Transverse colon (tissue), 4 donors: ENCODE results near the gene KARS1. TPM values are rescaled to one million over a fixed set of nuclear protein-coding genes. Genes with fewer than 3 reads are reported as not detected.

ENCODE experiments used
- DNase-seq: peaks from one replicate; pipeline ENCODE4 v3.0.0-alpha.2; 2019
- H3K27ac ChIP-seq, 4 donors: fragments of 200-600 bp; sonication (generic); 2 replicates each; pipeline ENCODE4 v1.5.1; 2016 to 2018; ENCODE audit warnings: inconsistent platforms in 4 of 4
- H3K27me3 ChIP-seq: fragments of 200-600 bp; sonication (generic); 2 replicates; pipeline ENCODE4 v1.5.1; 2017; ENCODE audit warnings: inconsistent platforms
- H3K36me3 ChIP-seq, 4 donors: fragments of 200-600 bp; sonication (generic); 2 replicates each; pipeline ENCODE4 v1.5.1; 2017 to 2019; ENCODE audit warnings: inconsistent platforms in 4 of 4
- H3K4me1 ChIP-seq, 4 donors: fragments of 200-600 bp; sonication (generic); 2 replicates each; pipeline ENCODE4 v1.5.1; 2017 to 2020; ENCODE audit warnings: inconsistent platforms in 4 of 4
- H3K4me3 ChIP-seq, 4 donors: fragments of 200-600 bp; sonication (generic); 1 replicate in 1 of 4; 2 replicates in 3 of 4; pipeline versions ENCODE4 v1.5.1 to v1.6.1; 2017 to 2019; ENCODE audit warnings: inconsistent platforms in 4 of 4
- H3K9me3 ChIP-seq, 2 donors: fragments of 200-600 bp; sonication (generic); 2 replicates each; pipeline ENCODE4 v1.5.1; 2017 to 2019; ENCODE audit warnings: inconsistent platforms in 2 of 2
- EP300 ChIP-seq: sonication (generic); formaldehyde crosslinking; IDR thresholded peaks from one replicate; pipeline ENCODE4 v1.6.1; 2017; ENCODE audit warnings: antibody characterized with exemption, low read depth
- POLR2A ChIP-seq: fragments of 450-650 bp; IDR thresholded peaks from one replicate; pipeline ENCODE4 v1.6.1; 2016; ENCODE audit warnings: antibody characterized with exemption, mild to moderate bottlenecking, moderate library complexity
- POLR2AphosphoS5 ChIP-seq, 3 donors: sonication (generic); formaldehyde crosslinking; IDR thresholded peaks; one replicate each; pipeline ENCODE4 v1.6.1; 2016; ENCODE audit warnings: antibody characterized with exemption in 3 of 3
- WGBS, 2 donors: methylation state at CpG; one replicate each; pipeline ENCODE4 v1.1.5; 2018; ENCODE audit warnings: low coverage in 1 of 2; 5-methylcytosine and 5-hydroxymethylcytosine counted together
- in situ Hi-C, 4 donors: fragments of 200-750 bp; cut with MboI; loops; one replicate each; pipeline versions ENCODE4 v1.15.0 to v1.15.1; 2017; ENCODE audit warnings: low sequenced_read_pairs in 3 of 4, low pct_ligation_motif_present in 1 of 4, low pct_unique_long_range_greater_than_20kb in 1 of 4
- intact Hi-C: fragments of 100-400 bp; cut with DNase I; formaldehyde crosslinking; loops from one replicate; pipeline ENCODE4 v1.15.1; 2023; ENCODE audit warnings: low total_unique reads
- total RNA-seq, 4 donors: library from RNA; depleted of rRNA; stranded (reverse); fragments of >200 nt; gene quantifications; one replicate each; pipeline ENCODE4 v1.1.0, GENCODE V29; 2016
- TF ChIP-seq, protein P1 (sequence below), 5 experiments: fragments of 200-600 bp in 3 of 5; fragments of 450-650 bp in 2 of 5; sonication (generic) in 3 of 5; IDR thresholded peaks; 1 replicate in 2 of 5; 2 replicates in 3 of 5; pipeline ENCODE4 v1.5.1; 2016 to 2017; ENCODE audit warnings: antibody characterized with exemption in 5 of 5, inconsistent platforms in 3 of 5, mild to moderate bottlenecking in 2 of 5, moderate library complexity in 1 of 5

Gene KARS1
- total RNA-seq, 4 donors from 2014 or later, result 15.3 to 86.5 (median 76.4) TPM

DNA sequence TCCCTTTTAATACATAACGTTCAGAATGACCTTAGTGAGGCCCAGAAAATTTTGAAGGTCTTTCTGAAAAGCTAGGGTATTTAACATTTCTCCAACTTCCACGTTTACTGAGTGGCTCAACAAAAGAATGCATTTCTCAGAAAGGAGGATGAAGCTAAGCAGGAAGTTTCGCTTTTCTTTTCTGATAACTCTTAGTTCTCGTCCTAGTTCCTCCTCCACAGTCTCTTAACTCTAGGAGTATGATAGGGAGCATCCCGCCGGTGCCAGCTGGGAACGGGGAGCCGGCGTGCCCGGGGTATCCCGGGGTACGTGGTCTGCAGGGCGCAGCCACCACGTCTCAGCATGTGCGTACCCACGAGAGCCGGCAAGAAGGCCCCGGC is 363 bp downstream of the KARS1 start:
- in situ Hi-C loops (loop anchor here in 2 of 4 donors (5.0 to 25.0 kb wide), 3 partner anchors 115 to 1540 kb away; partner anchors contain the start of genes TMEM170A (in 2 of the 2), MON1B (in 1 of the 2) and SYCE1L (in 1 of the 2)), intact Hi-C loops (loop anchor here (5.0 kb wide), 1 partner anchor 215 kb away; the partner anchor contains the start of gene CFDP1)
- no peak for TF ChIP-seq POLR2AphosphoS5 (IDR thresholded peaks at IDR 0.05)
- TF ChIP-seq, protein P1, sequence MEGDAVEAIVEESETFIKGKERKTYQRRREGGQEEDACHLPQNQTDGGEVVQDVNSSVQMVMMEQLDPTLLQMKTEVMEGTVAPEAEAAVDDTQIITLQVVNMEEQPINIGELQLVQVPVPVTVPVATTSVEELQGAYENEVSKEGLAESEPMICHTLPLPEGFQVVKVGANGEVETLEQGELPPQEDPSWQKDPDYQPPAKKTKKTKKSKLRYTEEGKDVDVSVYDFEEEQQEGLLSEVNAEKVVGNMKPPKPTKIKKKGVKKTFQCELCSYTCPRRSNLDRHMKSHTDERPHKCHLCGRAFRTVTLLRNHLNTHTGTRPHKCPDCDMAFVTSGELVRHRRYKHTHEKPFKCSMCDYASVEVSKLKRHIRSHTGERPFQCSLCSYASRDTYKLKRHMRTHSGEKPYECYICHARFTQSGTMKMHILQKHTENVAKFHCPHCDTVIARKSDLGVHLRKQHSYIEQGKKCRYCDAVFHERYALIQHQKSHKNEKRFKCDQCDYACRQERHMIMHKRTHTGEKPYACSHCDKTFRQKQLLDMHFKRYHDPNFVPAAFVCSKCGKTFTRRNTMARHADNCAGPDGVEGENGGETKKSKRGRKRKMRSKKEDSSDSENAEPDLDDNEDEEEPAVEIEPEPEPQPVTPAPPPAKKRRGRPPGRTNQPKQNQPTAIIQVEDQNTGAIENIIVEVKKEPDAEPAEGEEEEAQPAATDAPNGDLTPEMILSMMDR (IDR thresholded peaks at IDR 0.05), result no peak
- no peak for TF ChIP-seq EP300
- no peak for TF ChIP-seq POLR2A
- H3K27ac ChIP-seq, result peak overlapping the region; percentile 97 to 99 (median 98)
- WGBS, 2 donors, result 0% methylated on average over 3 to 16 of the region's 18 CpGs
- H3K4me3 ChIP-seq, result peak overlapping the region; percentile 77 to 100 (median 97)
- DNase-seq, result no peak
- H3K36me3 ChIP-seq, result no peaks in the 10 kb centered on the region
- H3K4me1 ChIP-seq, result peaks cover 23 to 52% (median 38%) of the 10 kb centered on the region in 4 donors
- no peaks in the 10 kb centered on the region for H3K9me3 ChIP-seq
- no peaks in the 10 kb centered on the region for H3K27me3 ChIP-seq

DNA sequence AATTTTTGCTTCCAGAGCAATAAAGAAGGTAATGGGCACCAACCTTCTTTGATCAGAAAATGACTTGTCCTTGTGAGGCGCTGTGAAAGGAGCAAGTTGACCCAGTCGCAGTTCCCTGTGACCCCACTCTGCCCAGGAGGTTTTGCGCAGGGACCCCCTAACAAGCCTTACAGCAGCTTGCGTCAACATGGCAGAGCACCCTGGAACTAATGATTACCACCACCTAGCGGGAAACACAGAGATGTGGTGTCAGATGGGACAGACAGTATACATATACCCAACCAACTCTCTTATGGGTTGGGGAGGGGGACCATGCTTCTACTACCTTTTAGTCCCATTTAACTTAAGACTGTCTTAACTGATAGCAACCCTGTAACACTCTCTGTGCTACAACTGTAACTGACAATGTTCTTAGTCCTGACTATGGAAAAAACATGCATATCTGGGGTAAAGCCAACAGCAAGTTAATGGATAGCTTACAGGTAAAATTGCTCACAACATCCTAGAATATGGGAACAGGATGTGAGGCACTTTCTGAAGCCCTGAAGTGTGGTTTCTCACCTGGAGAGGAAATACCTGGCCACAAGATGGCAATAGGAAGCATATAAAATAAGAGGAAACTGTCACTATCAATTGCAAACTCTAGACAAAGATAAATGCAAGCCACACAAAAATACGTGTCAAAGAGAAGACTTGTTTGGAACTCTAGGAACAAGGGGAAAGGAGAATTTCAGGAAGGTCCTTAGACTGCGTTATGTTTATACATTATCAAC is 3.0 kb downstream of the KARS1 start:
- H3K27ac ChIP-seq, result no peak overlapping the region
- WGBS, 2 donors, result 67 to 82% methylated on average over 3 to 7 of the region's 7 CpGs
- H3K9me3 ChIP-seq, result no peaks in the 10 kb centered on the region
- no peak overlapping the region for H3K4me3 ChIP-seq
- intact Hi-C loops, result loop anchor here (5.0 kb wide), 1 partner anchor 212 kb away; the partner anchor contains the start of gene CFDP1
- peaks cover 0 to 23% (median 11%) of the 10 kb centered on the region in 4 donors for H3K36me3 ChIP-seq
- H3K27me3 ChIP-seq, result no peaks in the 10 kb centered on the region
- no peak for DNase-seq
- TF ChIP-seq POLR2AphosphoS5 (IDR thresholded peaks at IDR 0.05) (no peak), POLR2A (no peak), EP300 (no peak)
- TF ChIP-seq, protein P1 (IDR thresholded peaks at IDR 0.05), result peak in 2 of 5 experiments; percentile 9 to 13
- in situ Hi-C loops, result loop anchor here in 2 of 4 donors (5.0 to 25.0 kb wide), 3 partner anchors 118 to 1543 kb away; partner anchors contain the start of genes TMEM170A (in 2 of the 2), MON1B (in 1 of the 2) and SYCE1L (in 1 of the 2)
- peaks cover 13 to 27% (median 17%) of the 10 kb centered on the region in 4 donors for H3K4me1 ChIP-seq

DNA sequence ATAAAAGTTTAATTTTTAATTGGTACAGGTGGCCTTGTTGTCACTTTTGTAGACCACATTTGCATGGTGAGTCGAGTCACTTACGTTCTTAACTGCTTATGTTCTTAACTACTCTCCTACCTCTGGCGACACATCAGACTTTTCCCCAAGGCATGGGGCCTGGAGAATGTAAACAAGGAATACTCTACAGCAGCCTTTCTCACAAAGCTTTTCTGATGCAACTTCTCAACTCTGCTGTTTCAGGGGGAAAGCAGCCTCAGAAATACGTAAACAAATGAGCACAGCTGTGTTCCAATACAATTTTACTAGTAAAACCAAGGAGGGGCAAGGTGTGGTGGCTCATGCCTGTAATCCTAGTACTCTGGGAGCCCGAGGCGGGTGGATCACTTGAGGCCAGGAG is 6.9 kb downstream of the KARS1 start:
- H3K9me3 ChIP-seq, result no peaks in the 10 kb centered on the region
- H3K27me3 ChIP-seq, result no peaks in the 10 kb centered on the region
- intact Hi-C loops, result no loop called here
- no peak for DNase-seq
- WGBS, 2 donors, result 71 to 77% methylated on average over 6 of the region's 6 CpGs
- no peak overlapping the region for H3K4me3 ChIP-seq
- in situ Hi-C loops, result loop anchor here in 2 of 4 donors (25.0 kb wide), 2 partner anchors 178 to 1547 kb away; partner anchors contain the start of genes TMEM170A (in 2 of the 2), MON1B (in 1 of the 2) and SYCE1L (in 1 of the 2)
- peaks cover 0 to 56% (median 29%) of the 10 kb centered on the region in 4 donors for H3K36me3 ChIP-seq
- TF ChIP-seq, protein P1 (IDR thresholded peaks at IDR 0.05), result no peak
- TF ChIP-seq POLR2A (no peak), POLR2AphosphoS5 (IDR thresholded peaks at IDR 0.05) (no peak), EP300 (no peak)
- H3K27ac ChIP-seq, result no peak overlapping the region
- peaks cover 5 to 16% (median 7%) of the 10 kb centered on the region in 4 donors for H3K4me1 ChIP-seq

DNA sequence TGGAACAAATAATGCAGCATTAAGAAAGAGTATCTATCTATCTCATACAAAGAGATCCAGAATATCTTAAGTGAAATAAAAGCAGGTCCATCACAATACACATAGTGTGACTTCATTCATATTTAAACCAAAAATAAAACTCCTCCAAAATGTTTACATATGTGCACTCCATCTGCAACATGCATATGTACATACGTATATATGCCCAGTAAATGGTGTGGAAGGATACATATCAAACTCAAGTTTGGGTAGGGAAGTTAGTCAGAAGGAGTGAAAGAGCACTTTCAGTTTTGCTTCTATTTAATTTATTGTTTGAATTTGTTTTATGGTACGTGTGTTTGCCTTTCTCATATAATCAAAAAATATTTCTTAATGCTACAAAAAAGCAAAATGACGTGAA is 12.4 kb downstream of the KARS1 start:
- no peaks in the 10 kb centered on the region for H3K4me1 ChIP-seq
- TF ChIP-seq, protein P1 (IDR thresholded peaks at IDR 0.05), result no peak
- TF ChIP-seq POLR2A (no peak), POLR2AphosphoS5 (IDR thresholded peaks at IDR 0.05) (no peak), EP300 (no peak)
- no peak for DNase-seq
- in situ Hi-C loops, result loop anchor here in 2 of 4 donors (25.0 kb wide), 2 partner anchors 173 to 1552 kb away; partner anchors contain the start of genes TMEM170A (in 2 of the 2), MON1B (in 1 of the 2) and SYCE1L (in 1 of the 2)
- H3K9me3 ChIP-seq, result no peaks in the 10 kb centered on the region
- no peak overlapping the region for H3K27ac ChIP-seq
- H3K27me3 ChIP-seq, result no peaks in the 10 kb centered on the region
- H3K4me3 ChIP-seq, result no peak overlapping the region
- H3K36me3 ChIP-seq, result peaks cover 0 to 86% (median 47%) of the 10 kb centered on the region in 4 donors
- intact Hi-C loops, result no loop called here
- WGBS, 2 donors, result 77 to 78% methylated on average over 3 of the region's 3 CpGs
